Measurements from ENCODE around the gene TMEM95.

DNA sequence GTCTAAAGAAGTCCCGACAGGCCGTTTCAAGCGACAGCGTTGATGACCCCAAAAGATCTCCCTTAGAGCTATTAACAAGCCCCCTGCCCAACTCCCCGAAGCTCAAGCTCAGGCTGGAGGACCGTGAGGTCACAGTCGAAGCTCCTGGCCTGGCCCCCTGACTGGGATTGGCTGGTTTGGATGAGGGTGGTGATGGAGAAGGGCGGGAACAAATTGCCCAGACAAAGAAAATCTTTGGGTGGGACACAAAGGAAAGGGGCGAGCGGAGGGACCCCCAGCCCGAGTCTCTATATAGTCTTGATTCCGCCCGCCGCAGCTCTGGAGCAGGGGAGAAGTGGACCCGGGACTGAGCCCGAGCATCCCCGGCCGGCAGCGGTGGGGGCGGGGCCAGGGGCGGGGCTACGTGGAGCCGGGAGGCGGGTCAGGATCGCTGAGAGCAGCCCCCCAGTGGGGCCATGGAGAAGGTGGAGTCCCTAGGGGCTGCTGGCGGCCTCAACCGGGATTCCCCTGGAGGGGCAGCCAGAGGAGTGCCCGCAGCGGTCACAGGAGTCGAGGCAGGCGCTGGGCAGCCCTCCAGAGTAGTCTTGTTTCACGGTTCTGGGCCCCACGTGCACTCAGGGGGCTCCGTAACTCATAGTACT lies 24.8 kb upstream of the TMEM95 start:
- TF ChIP-seq, protein P1, sequence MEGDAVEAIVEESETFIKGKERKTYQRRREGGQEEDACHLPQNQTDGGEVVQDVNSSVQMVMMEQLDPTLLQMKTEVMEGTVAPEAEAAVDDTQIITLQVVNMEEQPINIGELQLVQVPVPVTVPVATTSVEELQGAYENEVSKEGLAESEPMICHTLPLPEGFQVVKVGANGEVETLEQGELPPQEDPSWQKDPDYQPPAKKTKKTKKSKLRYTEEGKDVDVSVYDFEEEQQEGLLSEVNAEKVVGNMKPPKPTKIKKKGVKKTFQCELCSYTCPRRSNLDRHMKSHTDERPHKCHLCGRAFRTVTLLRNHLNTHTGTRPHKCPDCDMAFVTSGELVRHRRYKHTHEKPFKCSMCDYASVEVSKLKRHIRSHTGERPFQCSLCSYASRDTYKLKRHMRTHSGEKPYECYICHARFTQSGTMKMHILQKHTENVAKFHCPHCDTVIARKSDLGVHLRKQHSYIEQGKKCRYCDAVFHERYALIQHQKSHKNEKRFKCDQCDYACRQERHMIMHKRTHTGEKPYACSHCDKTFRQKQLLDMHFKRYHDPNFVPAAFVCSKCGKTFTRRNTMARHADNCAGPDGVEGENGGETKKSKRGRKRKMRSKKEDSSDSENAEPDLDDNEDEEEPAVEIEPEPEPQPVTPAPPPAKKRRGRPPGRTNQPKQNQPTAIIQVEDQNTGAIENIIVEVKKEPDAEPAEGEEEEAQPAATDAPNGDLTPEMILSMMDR (IDR thresholded peaks at IDR 0.05), result no peak
- TF ChIP-seq POLR2A (IDR thresholded peaks at IDR 0.05), result no peak

Measured in Peyer's patch (tissue), 4 donors.